GM12891 (cell line): ENCODE results near the gene ZNF354C.

Source experiments
- DNase-seq: peaks from one replicate; pipeline ENCODE4 v3.0.0; 2011; ENCODE audit warnings: low spot score; ENCODE audit not compliant: insufficient read length
- FAIRE-seq: peaks from 2 replicates; lab custom pipeline; 2011; peaks lifted over from hg19 to GRCh38; lab: Jason Lieb, UNC
- PAX5 ChIP-seq: IDR thresholded peaks from 2 replicates; pipeline ENCODE4 v1.6.1; 2011; ENCODE audit warnings: low read length, moderate library complexity, mild to moderate bottlenecking; ENCODE audit not compliant: insufficient read depth, severe bottlenecking
- POLR2A ChIP-seq: IDR thresholded peaks from 2 replicates; pipeline ENCODE4 v1.6.1; 2011; ENCODE audit warnings: low read depth, low read length, control low read depth
- POLR2AphosphoS5 ChIP-seq: IDR thresholded peaks from 2 replicates; pipeline ENCODE4 v1.6.1; 2011; ENCODE audit warnings: low read depth, low read length, control low read depth
- POU2F2 ChIP-seq: IDR thresholded peaks from 2 replicates; pipeline ENCODE4 v1.6.1; 2011; ENCODE audit warnings: low read depth, mild to moderate bottlenecking, control low read depth, low read length, moderate library complexity
- SPI1 ChIP-seq: IDR thresholded peaks from 2 replicates; pipeline ENCODE4 v1.6.1; 2011; ENCODE audit warnings: low read depth, low read length, control low read depth
- TAF1 ChIP-seq: IDR thresholded peaks from 2 replicates; pipeline ENCODE4 v1.6.1; 2011; ENCODE audit warnings: low read depth, low read length, control low read depth

Gene ZNF354C

DNA sequence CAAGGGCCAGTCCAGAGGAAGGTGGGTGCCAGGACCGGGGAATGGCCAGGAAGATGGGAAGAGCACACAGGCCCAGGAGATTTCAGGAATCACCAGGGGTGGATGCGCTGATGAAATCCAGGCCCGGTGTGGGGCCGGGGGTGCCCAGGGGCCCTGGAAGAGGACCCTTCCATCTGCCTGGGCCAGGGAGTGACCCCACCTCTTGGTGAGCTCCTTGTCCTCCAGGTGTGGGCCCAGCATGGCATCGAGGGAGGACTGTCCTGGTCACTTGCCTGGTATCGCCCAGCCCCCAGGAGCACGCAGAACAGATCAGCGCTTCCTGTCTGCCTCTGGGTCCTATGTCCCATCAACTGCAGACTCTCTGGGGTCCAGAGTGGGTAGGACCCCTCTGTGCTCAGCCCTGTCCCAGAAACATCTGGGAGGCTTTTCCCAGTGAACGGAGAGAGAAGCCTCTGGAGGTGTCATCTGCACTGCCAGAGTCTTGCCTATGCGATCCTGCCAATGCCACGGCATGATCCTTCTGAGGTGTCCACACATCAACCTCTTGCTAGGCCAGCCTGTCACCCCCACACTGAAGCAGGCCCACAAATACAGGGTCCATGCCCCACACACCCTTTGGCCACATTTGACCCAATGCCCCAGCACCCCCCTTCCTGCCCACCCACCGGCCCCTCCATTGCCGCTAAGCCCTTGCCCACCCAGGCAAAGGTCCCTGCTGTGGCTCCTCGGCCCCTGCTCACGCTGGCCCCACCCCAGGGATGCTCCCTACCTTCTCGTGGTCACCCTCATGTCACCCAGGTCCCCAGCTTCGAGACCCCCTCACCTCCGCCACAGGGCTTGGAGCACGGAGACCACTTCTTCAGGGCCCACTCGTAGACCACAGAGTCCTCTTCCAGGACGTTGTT, 67.2 kb downstream of the ZNF354C start:
- DNase-seq (no peak), FAIRE-seq (no peak)
- TF ChIP-seq PAX5: no peak
- TF ChIP-seq TAF1: no peak
- TF ChIP-seq POLR2A: no peak
- TF ChIP-seq POLR2AphosphoS5: no peak
- no peak for TF ChIP-seq POU2F2
- no peak for TF ChIP-seq SPI1

DNA sequence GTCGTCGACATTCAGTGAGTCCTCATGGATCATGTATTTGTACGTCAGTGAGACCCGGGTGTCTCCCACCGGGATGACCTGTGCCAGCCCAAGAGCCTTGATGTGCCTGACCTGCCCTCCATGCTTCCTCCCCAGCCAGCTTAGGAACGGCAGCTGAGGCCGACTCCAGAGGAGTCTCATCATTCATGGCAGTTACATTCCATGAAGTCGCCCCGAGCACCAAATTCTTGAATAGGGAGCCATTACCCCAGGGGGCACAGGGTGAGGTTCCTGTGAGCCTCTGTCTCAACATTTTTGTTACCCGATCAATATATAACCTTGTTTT, 67.8 kb downstream of the ZNF354C start:
- FAIRE-seq (no peak), DNase-seq (no peak)
- TF ChIP-seq SPI1 (no peak), PAX5 (no peak), TAF1 (no peak), POLR2A (no peak), POLR2AphosphoS5 (no peak), POU2F2 (no peak)

DNA sequence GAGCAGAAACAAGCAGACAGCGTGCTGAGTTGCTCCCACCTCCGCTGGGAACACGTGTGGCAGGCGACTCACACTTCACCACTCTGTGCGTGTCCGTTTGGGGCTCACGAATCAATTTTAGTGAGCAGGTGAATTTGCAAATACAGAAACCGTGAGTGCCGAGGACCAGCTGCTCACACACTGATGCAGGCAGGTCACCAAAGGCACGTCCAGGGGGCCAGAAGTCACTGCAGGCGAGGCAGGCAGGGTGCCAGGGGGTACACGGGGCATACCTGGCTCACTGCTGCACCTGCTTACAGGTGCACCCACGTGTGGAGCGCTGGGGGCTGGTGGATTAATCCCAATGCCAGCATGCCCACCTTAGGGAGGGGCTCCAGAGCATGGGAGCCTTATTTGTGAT, 68.8 kb downstream of the ZNF354C start:
- DNase-seq: no peak
- FAIRE-seq: no peak
- TF ChIP-seq SPI1 (no peak), TAF1 (no peak), POLR2AphosphoS5 (no peak), PAX5 (no peak), POLR2A (no peak), POU2F2 (no peak)

DNA sequence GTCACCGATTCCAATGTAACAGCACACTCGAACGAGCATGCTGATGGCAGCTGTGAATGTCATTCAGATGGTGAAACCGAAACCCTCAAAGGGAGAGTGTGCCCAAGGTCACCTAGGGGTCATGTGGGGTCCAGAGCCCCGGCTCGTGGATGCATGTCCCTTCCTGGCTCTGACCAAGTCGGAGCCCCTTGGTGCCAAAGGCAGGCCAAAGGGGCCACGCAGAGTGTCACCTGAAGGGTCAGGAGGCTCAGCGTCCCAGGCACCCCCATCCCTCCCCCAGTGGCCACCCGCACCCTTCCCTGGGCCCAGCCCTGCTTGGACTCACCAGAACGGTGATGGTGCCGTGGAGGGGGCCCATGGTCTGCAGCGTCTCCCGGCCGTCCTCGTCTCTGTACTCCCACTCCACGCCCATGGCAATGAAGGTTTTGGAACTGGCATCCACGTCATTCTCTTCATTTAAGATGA, 69.5 kb downstream of the ZNF354C start:
- TF ChIP-seq POLR2AphosphoS5: no peak
- TF ChIP-seq TAF1: no peak
- no peak for TF ChIP-seq POLR2A
- TF ChIP-seq SPI1: no peak
- no peak for TF ChIP-seq PAX5
- no peak for TF ChIP-seq POU2F2
- FAIRE-seq: no peak
- DNase-seq: no peak

DNA sequence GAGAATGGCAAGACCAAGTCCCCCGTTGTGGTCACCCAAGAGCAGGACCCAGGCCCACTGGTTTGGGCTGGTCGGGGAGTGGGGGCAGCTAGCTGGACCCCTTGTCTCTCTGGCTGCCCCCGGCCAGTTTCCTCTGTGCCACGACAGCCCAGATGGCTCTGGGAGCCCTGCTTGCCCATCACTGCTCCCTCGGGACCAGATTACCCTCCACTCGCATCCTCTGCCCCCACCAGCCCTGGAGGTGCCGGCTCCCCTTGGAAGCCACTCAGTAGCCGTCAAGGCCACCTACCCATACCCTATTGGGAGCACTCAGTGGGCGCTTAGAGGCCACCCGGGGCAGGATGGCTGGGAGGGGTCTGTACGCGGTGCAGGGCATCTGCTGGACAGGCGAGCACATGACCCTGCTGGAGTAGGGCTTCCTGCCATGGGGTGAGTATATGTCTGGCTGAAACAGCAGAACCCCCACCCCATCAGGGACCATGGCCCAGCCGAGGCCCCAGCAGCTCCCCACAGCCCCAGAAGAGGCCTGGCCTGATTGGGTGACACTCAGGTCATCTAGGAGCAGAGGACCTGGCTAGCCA, 70.0 kb downstream of the ZNF354C start:
- FAIRE-seq (no peak), DNase-seq (no peak)
- TF ChIP-seq SPI1 (no peak), POLR2AphosphoS5 (no peak), PAX5 (no peak), POLR2A (no peak), TAF1 (no peak), POU2F2 (no peak)

- TF ChIP-seq POLR2A (no peak), SPI1 (no peak), TAF1 (no peak), POLR2AphosphoS5 (no peak), PAX5 (no peak), POU2F2 (no peak)
- FAIRE-seq (no peak), DNase-seq (no peak)
These were observed 71.2 kb downstream of the ZNF354C start for GRCh38 chr5:179131321-179131835.

- no peak for DNase-seq
- no peak for TF ChIP-seq SPI1
- no peak for FAIRE-seq
These were observed 71.9 kb downstream of the ZNF354C start for GRCh38 chr5:179131886-179132585.

- FAIRE-seq: no peak
- DNase-seq: no peak
- TF ChIP-seq POLR2A (no peak), POU2F2 (no peak), TAF1 (no peak), SPI1 (no peak), PAX5 (no peak), POLR2AphosphoS5 (no peak)
These were observed 72.6 kb downstream of the ZNF354C start for GRCh38 chr5:179132586-179133355.
